ENCODE measurements around the gene TSSK3. TPM values are rescaled to one million over a fixed set of nuclear protein-coding genes. Genes with fewer than 3 reads are reported as not detected.

Gene TSSK3
- total RNA-seq, 1 experiment from 2014 or later = 2.6 TPM

GRCh38 chr1:32329931-32330466 is 32.3 kb upstream of the TSSK3 start:
- Mint-ChIP-seq H3K9me3 (ENCODE audit: unreplicated experiment) (no peaks in the 10 kb centered on the region), H3K4me3 (ENCODE audit: unreplicated experiment) (no peak overlapping the region), H3K4me1 (ENCODE audit: low read depth, unreplicated experiment) (peaks cover 21% of the 10 kb centered on the region), H3K27ac (ENCODE audit: unreplicated experiment) (peak overlapping the region; percentile 29), H3K36me3 (ENCODE audit: insufficient read depth, unreplicated experiment) (peaks cover 76% of the 10 kb centered on the region), H3K27me3 (ENCODE audit: insufficient read depth, unreplicated experiment) (no peaks in the 10 kb centered on the region)
- Histone ChIP-seq H3K4me1 (peaks cover 22% of the 10 kb centered on the region), H3K36me3 (ENCODE audit: control insufficient read depth, insufficient read depth, low read length) (peaks cover 3% of the 10 kb centered on the region; the same call in 1 of the 2 replicates), H3K27me3 (replicated peaks; ENCODE audit: control insufficient read depth, insufficient read depth, low read length) (no peaks in the 10 kb centered on the region), H3K9me3 (no peaks in the 10 kb centered on the region), H3K4me3 (ENCODE audit: low read depth, low read length) (no peak overlapping the region)
- TF ChIP-seq CTCF (IDR thresholded peaks at IDR 0.05; ENCODE audit: insufficient read depth in 1 of 2, low read depth in 1 of 2, low read length in 1 of 2, severe bottlenecking in 1 of 2, unreplicated experiment in 1 of 2) = no peak
- intact Hi-C loops (cut with micrococcal nuclease; ENCODE audit: unreplicated experiment) = no loop called here
- no TSS peak for BruUV-seq (replicated peaks)
- DNase-seq = no peak
- ChIA-PET CTCF (no interaction called here), POLR2A (interaction anchor here (1.1 kb wide), 1 partner anchor 8 kb away, joined by 4 read pairs; no protein-coding TSS in a partner anchor)

- H3K27ac Mint-ChIP-seq (ENCODE audit: unreplicated experiment) = no peak overlapping the region
- H3K27me3 ChIP-seq (replicated peaks; ENCODE audit: control insufficient read depth, insufficient read depth, low read length) = no peaks in the 10 kb centered on the region
- peaks cover 22% of the 10 kb centered on the region for H3K4me1 ChIP-seq
- ChIA-PET CTCF (no interaction called here), POLR2A (interaction anchor here (1.1 kb wide), 1 partner anchor 9 kb away, joined by 4 read pairs; no protein-coding TSS in a partner anchor)
- H3K4me3 ChIP-seq (ENCODE audit: low read depth, low read length) = no peak overlapping the region
- no TSS peak for BruUV-seq (replicated peaks)
- intact Hi-C loops (cut with micrococcal nuclease; ENCODE audit: unreplicated experiment) = no loop called here
- H3K4me1 Mint-ChIP-seq (ENCODE audit: low read depth, unreplicated experiment) = peaks cover 21% of the 10 kb centered on the region
- H3K9me3 ChIP-seq = no peaks in the 10 kb centered on the region
- DNase-seq = no peak
- H3K27me3 Mint-ChIP-seq (ENCODE audit: insufficient read depth, unreplicated experiment) = no peaks in the 10 kb centered on the region
- peaks cover 73% of the 10 kb centered on the region for H3K36me3 Mint-ChIP-seq (ENCODE audit: insufficient read depth, unreplicated experiment)
- H3K4me3 Mint-ChIP-seq (ENCODE audit: unreplicated experiment) = no peak overlapping the region
- H3K9me3 Mint-ChIP-seq (ENCODE audit: unreplicated experiment) = no peaks in the 10 kb centered on the region
- H3K36me3 ChIP-seq (ENCODE audit: control insufficient read depth, insufficient read depth, low read length) = peaks cover 3% of the 10 kb centered on the region; the same call in 1 of the 2 replicates
- no peak for TF ChIP-seq CTCF (IDR thresholded peaks at IDR 0.05; ENCODE audit: insufficient read depth in 1 of 2, low read depth in 1 of 2, low read length in 1 of 2, severe bottlenecking in 1 of 2, unreplicated experiment in 1 of 2)
These were observed 31.7 kb upstream of the TSSK3 start for GRCh38 chr1:32330558-32331151.

GRCh38 chr1:32331549-32331948 is 30.8 kb upstream of the TSSK3 start:
- H3K4me1 ChIP-seq = peaks cover 22% of the 10 kb centered on the region
- no peaks in the 10 kb centered on the region for H3K27me3 ChIP-seq (replicated peaks; ENCODE audit: control insufficient read depth, insufficient read depth, low read length)
- intact Hi-C loops (cut with micrococcal nuclease; ENCODE audit: unreplicated experiment) = no loop called here
- H3K9me3 ChIP-seq = no peaks in the 10 kb centered on the region
- no peak overlapping the region for H3K4me3 Mint-ChIP-seq (ENCODE audit: unreplicated experiment)
- no peak overlapping the region for H3K4me3 ChIP-seq (ENCODE audit: low read depth, low read length)
- no peak for TF ChIP-seq CTCF (IDR thresholded peaks at IDR 0.05; ENCODE audit: insufficient read depth in 1 of 2, low read depth in 1 of 2, low read length in 1 of 2, severe bottlenecking in 1 of 2, unreplicated experiment in 1 of 2)
- H3K27me3 Mint-ChIP-seq (ENCODE audit: insufficient read depth, unreplicated experiment) = no peaks in the 10 kb centered on the region
- BruUV-seq (replicated peaks) = no TSS peak
- POLR2A ChIA-PET = interaction anchor here (1.0 to 1.3 kb wide), 4 partner anchors 10 to 116 kb away, joined by 3 to 6 read pairs (median 4); no protein-coding TSS in a partner anchor
- H3K4me1 Mint-ChIP-seq (ENCODE audit: low read depth, unreplicated experiment) = peaks cover 21% of the 10 kb centered on the region
- H3K36me3 Mint-ChIP-seq (ENCODE audit: insufficient read depth, unreplicated experiment) = peaks cover 82% of the 10 kb centered on the region
- H3K9me3 Mint-ChIP-seq (ENCODE audit: unreplicated experiment) = no peaks in the 10 kb centered on the region
- DNase-seq = no peak
- CTCF ChIA-PET = no interaction called here
- peaks cover 3% of the 10 kb centered on the region; the same call in 1 of the 2 replicates for H3K36me3 ChIP-seq (ENCODE audit: control insufficient read depth, insufficient read depth, low read length)
- H3K27ac Mint-ChIP-seq (ENCODE audit: unreplicated experiment) = peak overlapping the region; percentile 40
